ENCODE measurements around the gene HS6ST1.

- TF ChIP-seq CTCF (IDR thresholded peaks at IDR 0.05; ENCODE audit: insufficient read depth, low read length) (no peak), GABPA (IDR thresholded peaks at IDR 0.05; ENCODE audit: low read depth) (no peak)
Observed at GRCh38 chr2:128227862-128228261, 90.8 kb downstream of the HS6ST1 start.

Data from HL-60 (cell line).